Measurements from ENCODE around the gene GALNT16.

GALNT16 gene

GRCh38 chr14:69267492-69267891 lies 7.5 kb downstream of the GALNT16 start:
- no peak overlapping the region for H3K4me2 ChIP-seq (ENCODE audit: low read length)
- H3K79me2 ChIP-seq (ENCODE audit: control insufficient read depth, low read length) = no peaks in the 10 kb centered on the region
- no peaks in the 10 kb centered on the region for H3K36me3 ChIP-seq (ENCODE audit: control insufficient read depth, low read length)
- no peak overlapping the region for H3K4me3 ChIP-seq (ENCODE audit: low read length)
- no peaks in the 10 kb centered on the region for H3F3A ChIP-seq (ENCODE audit: control insufficient read depth, insufficient read depth)
- no peaks in the 10 kb centered on the region for H3K9me3 ChIP-seq (ENCODE audit: control insufficient read depth, insufficient read depth, low read length)
- H3K27ac ChIP-seq (ENCODE audit: low read depth, low read length) = no peak overlapping the region
- no peaks in the 10 kb centered on the region for H3K9me2 ChIP-seq (replicated peaks; ENCODE audit: control insufficient read depth, low read length)
- TF ChIP-seq EZH2phosphoT487 (IDR thresholded peaks at IDR 0.05; ENCODE audit: borderline replicate concordance, low read length) = no peak
- TF ChIP-seq, protein P1, sequence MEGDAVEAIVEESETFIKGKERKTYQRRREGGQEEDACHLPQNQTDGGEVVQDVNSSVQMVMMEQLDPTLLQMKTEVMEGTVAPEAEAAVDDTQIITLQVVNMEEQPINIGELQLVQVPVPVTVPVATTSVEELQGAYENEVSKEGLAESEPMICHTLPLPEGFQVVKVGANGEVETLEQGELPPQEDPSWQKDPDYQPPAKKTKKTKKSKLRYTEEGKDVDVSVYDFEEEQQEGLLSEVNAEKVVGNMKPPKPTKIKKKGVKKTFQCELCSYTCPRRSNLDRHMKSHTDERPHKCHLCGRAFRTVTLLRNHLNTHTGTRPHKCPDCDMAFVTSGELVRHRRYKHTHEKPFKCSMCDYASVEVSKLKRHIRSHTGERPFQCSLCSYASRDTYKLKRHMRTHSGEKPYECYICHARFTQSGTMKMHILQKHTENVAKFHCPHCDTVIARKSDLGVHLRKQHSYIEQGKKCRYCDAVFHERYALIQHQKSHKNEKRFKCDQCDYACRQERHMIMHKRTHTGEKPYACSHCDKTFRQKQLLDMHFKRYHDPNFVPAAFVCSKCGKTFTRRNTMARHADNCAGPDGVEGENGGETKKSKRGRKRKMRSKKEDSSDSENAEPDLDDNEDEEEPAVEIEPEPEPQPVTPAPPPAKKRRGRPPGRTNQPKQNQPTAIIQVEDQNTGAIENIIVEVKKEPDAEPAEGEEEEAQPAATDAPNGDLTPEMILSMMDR (IDR thresholded peaks at IDR 0.05; ENCODE audit: low read depth, low read length, poor library complexity, severe bottlenecking) = no peak
- peaks cover 21% of the 10 kb centered on the region for H3K27me3 ChIP-seq (ENCODE audit: control insufficient read depth, low read length)
- no peaks in the 10 kb centered on the region; the same call in 1 of the 2 replicates for H3K4me1 ChIP-seq (ENCODE audit: control insufficient read depth, low read length)
- H4K20me1 ChIP-seq (ENCODE audit: control insufficient read depth, insufficient read depth, low read depth, low read length) = no peaks in the 10 kb centered on the region

- Histone ChIP-seq H3K27me3 (ENCODE audit: control insufficient read depth, low read length) (peaks cover 18% of the 10 kb centered on the region), H3K36me3 (ENCODE audit: control insufficient read depth, low read length) (no peaks in the 10 kb centered on the region), H3K4me1 (ENCODE audit: control insufficient read depth, low read length) (no peaks in the 10 kb centered on the region; the same call in 1 of the 2 replicates), H3K27ac (ENCODE audit: low read depth, low read length) (no peak overlapping the region), H3K9me3 (ENCODE audit: control insufficient read depth, insufficient read depth, low read length) (no peaks in the 10 kb centered on the region), H4K20me1 (ENCODE audit: control insufficient read depth, insufficient read depth, low read depth, low read length) (no peaks in the 10 kb centered on the region), H3K4me3 (ENCODE audit: low read length) (no peak overlapping the region), H3K9me2 (replicated peaks; ENCODE audit: control insufficient read depth, low read length) (no peaks in the 10 kb centered on the region), H3K4me2 (ENCODE audit: low read length) (no peak overlapping the region), H3K79me2 (ENCODE audit: control insufficient read depth, low read length) (no peaks in the 10 kb centered on the region), H3F3A (ENCODE audit: control insufficient read depth, insufficient read depth) (no peaks in the 10 kb centered on the region)
- no peak for TF ChIP-seq EZH2phosphoT487 (IDR thresholded peaks at IDR 0.05; ENCODE audit: borderline replicate concordance, low read length)
- TF ChIP-seq, protein P1 (IDR thresholded peaks at IDR 0.05; ENCODE audit: low read depth, low read length, poor library complexity, severe bottlenecking) = no peak
These were observed 8.3 kb downstream of the GALNT16 start for GRCh38 chr14:69268223-69268622.

GRCh38 chr14:69268763-69269162 lies 8.8 kb downstream of the GALNT16 start:
- Histone ChIP-seq H3K27ac (ENCODE audit: low read depth, low read length) (no peak overlapping the region), H3K79me2 (ENCODE audit: control insufficient read depth, low read length) (no peaks in the 10 kb centered on the region), H3K4me2 (ENCODE audit: low read length) (no peak overlapping the region)

More at GRCh38 chr14:69268763-69269162, 8.8 kb downstream of the GALNT16 start:
- no peaks in the 10 kb centered on the region for H3K9me3 ChIP-seq (ENCODE audit: control insufficient read depth, insufficient read depth, low read length)
- H3K4me1 ChIP-seq (ENCODE audit: control insufficient read depth, low read length) = no peaks in the 10 kb centered on the region; the same call in 1 of the 2 replicates
- H3K27me3 ChIP-seq (ENCODE audit: control insufficient read depth, low read length) = peaks cover 14% of the 10 kb centered on the region
- H3F3A ChIP-seq (ENCODE audit: control insufficient read depth, insufficient read depth) = no peaks in the 10 kb centered on the region
- no peaks in the 10 kb centered on the region for H3K9me2 ChIP-seq (replicated peaks; ENCODE audit: control insufficient read depth, low read length)
- no peaks in the 10 kb centered on the region for H4K20me1 ChIP-seq (ENCODE audit: control insufficient read depth, insufficient read depth, low read depth, low read length)
- H3K4me3 ChIP-seq (ENCODE audit: low read length) = no peak overlapping the region
- TF ChIP-seq, protein P1 (IDR thresholded peaks at IDR 0.05; ENCODE audit: low read depth, low read length, poor library complexity, severe bottlenecking) = no peak
- no peak for TF ChIP-seq EZH2phosphoT487 (IDR thresholded peaks at IDR 0.05; ENCODE audit: borderline replicate concordance, low read length)
- no peaks in the 10 kb centered on the region for H3K36me3 ChIP-seq (ENCODE audit: control insufficient read depth, low read length)

Data from DOHH2 (cell line).